Measurements from ENCODE around the gene HDAC9. TPM values are rescaled to one million over a fixed set of nuclear protein-coding genes. Genes with fewer than 3 reads are reported as not detected.

The HDAC9 gene
- polyA plus RNA-seq, 1 of the 3 experiments (the other 2 are of a cell fraction), result 11.6 TPM

DNA sequence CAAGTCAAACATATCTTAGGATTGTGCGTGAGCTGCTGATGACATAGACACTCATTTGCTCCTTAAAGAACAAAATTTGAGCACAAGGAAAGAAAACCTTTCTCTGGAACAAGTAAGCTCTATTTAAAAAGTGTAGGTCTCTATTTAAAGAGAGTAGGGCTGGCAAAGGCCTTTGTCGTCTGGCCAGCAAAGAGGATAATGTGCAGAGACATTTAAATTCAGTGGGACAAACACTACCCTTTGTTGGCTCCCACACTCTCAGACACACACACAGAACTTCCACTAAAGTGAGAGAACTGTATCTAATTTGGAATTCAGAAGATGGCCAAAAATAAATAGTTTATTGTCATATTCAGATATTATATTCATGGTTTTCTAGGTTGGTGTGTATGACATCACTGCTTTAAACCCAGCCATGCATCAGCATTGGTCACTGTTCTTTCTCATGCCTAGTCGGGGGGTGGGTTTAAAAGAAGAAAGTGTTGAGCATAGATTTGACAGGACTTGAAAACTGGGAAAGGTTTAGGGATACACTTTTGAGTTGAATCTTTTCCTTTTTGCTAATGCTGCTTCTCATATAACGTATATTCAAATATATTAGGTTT is 49.5 kb upstream of the HDAC9 start (continued):
- TF ChIP-seq, protein P1, sequence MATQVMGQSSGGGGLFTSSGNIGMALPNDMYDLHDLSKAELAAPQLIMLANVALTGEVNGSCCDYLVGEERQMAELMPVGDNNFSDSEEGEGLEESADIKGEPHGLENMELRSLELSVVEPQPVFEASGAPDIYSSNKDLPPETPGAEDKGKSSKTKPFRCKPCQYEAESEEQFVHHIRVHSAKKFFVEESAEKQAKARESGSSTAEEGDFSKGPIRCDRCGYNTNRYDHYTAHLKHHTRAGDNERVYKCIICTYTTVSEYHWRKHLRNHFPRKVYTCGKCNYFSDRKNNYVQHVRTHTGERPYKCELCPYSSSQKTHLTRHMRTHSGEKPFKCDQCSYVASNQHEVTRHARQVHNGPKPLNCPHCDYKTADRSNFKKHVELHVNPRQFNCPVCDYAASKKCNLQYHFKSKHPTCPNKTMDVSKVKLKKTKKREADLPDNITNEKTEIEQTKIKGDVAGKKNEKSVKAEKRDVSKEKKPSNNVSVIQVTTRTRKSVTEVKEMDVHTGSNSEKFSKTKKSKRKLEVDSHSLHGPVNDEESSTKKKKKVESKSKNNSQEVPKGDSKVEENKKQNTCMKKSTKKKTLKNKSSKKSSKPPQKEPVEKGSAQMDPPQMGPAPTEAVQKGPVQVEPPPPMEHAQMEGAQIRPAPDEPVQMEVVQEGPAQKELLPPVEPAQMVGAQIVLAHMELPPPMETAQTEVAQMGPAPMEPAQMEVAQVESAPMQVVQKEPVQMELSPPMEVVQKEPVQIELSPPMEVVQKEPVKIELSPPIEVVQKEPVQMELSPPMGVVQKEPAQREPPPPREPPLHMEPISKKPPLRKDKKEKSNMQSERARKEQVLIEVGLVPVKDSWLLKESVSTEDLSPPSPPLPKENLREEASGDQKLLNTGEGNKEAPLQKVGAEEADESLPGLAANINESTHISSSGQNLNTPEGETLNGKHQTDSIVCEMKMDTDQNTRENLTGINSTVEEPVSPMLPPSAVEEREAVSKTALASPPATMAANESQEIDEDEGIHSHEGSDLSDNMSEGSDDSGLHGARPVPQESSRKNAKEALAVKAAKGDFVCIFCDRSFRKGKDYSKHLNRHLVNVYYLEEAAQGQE (IDR thresholded peaks at IDR 0.05; ENCODE audit: low read depth, low read length), result no peak

- Histone ChIP-seq H3K9me2 (no peaks in the 10 kb centered on the region), H3K27me3 (ENCODE audit: insufficient read depth) (no peaks in the 10 kb centered on the region), H4K20me1 (ENCODE audit: insufficient read depth) (no peaks in the 10 kb centered on the region), H3K9me3 (0 out of 2 replicates have a peak, but pooled peaks cover 4% of the 10 kb centered on the region), H2AFZ (ENCODE audit: low read depth) (no peak overlapping the region), H3K27ac (ENCODE audit: low read depth in 2 of 2, low read length in 1 of 2) (no peak overlapping the region; a peak in 1 of 4 replicates), H3K36me3 (replicated peaks in 1 of 2; ENCODE audit: control insufficient read depth in 1 of 2, insufficient read depth in 2 of 2, low read length in 1 of 2) (no peaks in the 10 kb centered on the region), H3K4me3 (ENCODE audit: low read depth in 2 of 2, low read length in 1 of 2) (no peak overlapping the region), H3K9ac (no peak overlapping the region), H3K79me2 (ENCODE audit: insufficient read depth) (no peaks in the 10 kb centered on the region), H3K4me1 (ENCODE audit: control insufficient read depth in 1 of 2, insufficient read depth in 2 of 2, low read depth in 1 of 2, low read length in 1 of 2) (peaks cover 3 to 11% of the 10 kb centered on the region in 2 experiments; a peak in 2 of 4 replicates), H3K4me2 (no peak overlapping the region), H3F3A (replicated peaks; ENCODE audit: insufficient read depth) (no peaks in the 10 kb centered on the region)
- no peak for DNase-seq
- ChIA-PET POLR2A (interaction anchor here (0.7 kb wide), 1 partner anchor 9 kb away, joined by 3 read pairs; no protein-coding TSS in a partner anchor), CTCF (interaction anchor here (0.9 to 1.0 kb wide), 3 partner anchors 12 to 120 kb away, joined by 3 to 4 read pairs (median 3); no protein-coding TSS in a partner anchor)
- TF ChIP-seq RCOR1 (IDR thresholded peaks at IDR 0.05; ENCODE audit: low read length) (no peak), SMC3 (IDR thresholded peaks at IDR 0.05; ENCODE audit: low read depth, low read length) (no peak)
These were observed 45.5 kb upstream of the HDAC9 start for GRCh38 chr7:18450019-18450418.

GRCh38 chr7:18455606-18456005 is 39.9 kb upstream of the HDAC9 start:
- no peaks in the 10 kb centered on the region for H3K9me3 ChIP-seq
- H3K79me2 ChIP-seq (ENCODE audit: insufficient read depth), result no peaks in the 10 kb centered on the region
- H3K9me2 ChIP-seq, result no peaks in the 10 kb centered on the region
- no peak overlapping the region for H3K9ac ChIP-seq
- H3K4me1 ChIP-seq (ENCODE audit: control insufficient read depth in 1 of 2, insufficient read depth in 2 of 2, low read depth in 1 of 2, low read length in 1 of 2), result peaks cover 14 to 15% of the 10 kb centered on the region in 2 experiments; a peak in 3 of 4 replicates
- POLR2A ChIA-PET, result no interaction called here
- no peak overlapping the region for H3K27ac ChIP-seq (ENCODE audit: low read depth in 2 of 2, low read length in 1 of 2)
- peak overlapping the region; percentile 16; the same call in 1 of the 2 replicates for H2AFZ ChIP-seq (ENCODE audit: low read depth)
- H3K36me3 ChIP-seq (replicated peaks in 1 of 2; ENCODE audit: control insufficient read depth in 1 of 2, insufficient read depth in 2 of 2, low read length in 1 of 2), result no peaks in the 10 kb centered on the region
- TF ChIP-seq PBX3 (IDR thresholded peaks at IDR 0.05) (no peak; the same call in 1 of the 2 replicates), FOXJ3 (CRISPR knock-in tag; IDR thresholded peaks at IDR 0.05) (no peak), RFX5 (IDR thresholded peaks at IDR 0.05; ENCODE audit: low read length) (no peak), TCF12 (IDR thresholded peaks at IDR 0.05) (0 out of 2 replicates have a peak, but pooled peaks have one; percentile 8), EP300 (IDR thresholded peaks at IDR 0.05; ENCODE audit: borderline replicate concordance in 1 of 2, low read depth in 1 of 2, low read length in 1 of 2) (peak in 1 of 2 experiments; percentile 24; a peak in 1 of 4 replicates), MEF2A (IDR thresholded peaks at IDR 0.05; ENCODE audit: borderline replicate concordance, low read depth) (0 out of 2 replicates have a peak, but pooled peaks have one; percentile 14), EZH2phosphoT487 (IDR thresholded peaks at IDR 0.05; ENCODE audit: borderline replicate concordance, low read depth) (no peak)
- DNase-seq, result no peak
- CTCF ChIA-PET, result interaction anchor here (1.0 to 1.5 kb wide), 5 partner anchors 16 to 213 kb away, joined by 3 to 7 read pairs (median 3); partner anchors contain the start of gene HDAC9
- no peaks in the 10 kb centered on the region for H4K20me1 ChIP-seq (ENCODE audit: insufficient read depth)
- H3K27me3 ChIP-seq (ENCODE audit: insufficient read depth), result no peaks in the 10 kb centered on the region
- H3K4me3 ChIP-seq (ENCODE audit: low read depth in 2 of 2, low read length in 1 of 2), result no peak overlapping the region
- H3K4me2 ChIP-seq, result no peak overlapping the region
- H3F3A ChIP-seq (replicated peaks; ENCODE audit: insufficient read depth), result peaks cover 6% of the 10 kb centered on the region

Measured in SK-N-SH (cell line).